Liver (tissue), 3 donors: ENCODE data around the gene SMCO4.

Source experiments
- JUND ChIP-seq, 2 donors: IDR thresholded peaks; 2 replicates each; pipeline ENCODE4 v1.6.1; 2016; ENCODE audit warnings: antibody characterized with exemption in 2 of 2
- RAD21 ChIP-seq, 2 donors: IDR thresholded peaks; 2 replicates each; pipeline ENCODE4 v1.6.1; 2016; ENCODE audit warnings: antibody characterized with exemption in 2 of 2, mild to moderate bottlenecking in 2 of 2
- REST ChIP-seq: IDR thresholded peaks from 2 replicates; pipeline ENCODE4 v1.6.1; 2016; ENCODE audit warnings: antibody characterized with exemption, mild to moderate bottlenecking
- TAF1 ChIP-seq: conservative IDR thresholded peaks from 2 replicates; pipeline ENCODE4 v1.6.1; 2016; ENCODE audit warnings: antibody characterized with exemption, mild to moderate bottlenecking
- YY1 ChIP-seq: IDR thresholded peaks from 2 replicates; pipeline ENCODE4 v1.6.1; 2016; ENCODE audit warnings: antibody characterized with exemption, mild to moderate bottlenecking
- TF ChIP-seq, protein P1 (sequence below): fragments of 150-350 bp; IDR thresholded peaks from 2 replicates; pipeline ENCODE4 v1.5.1; 2017; ENCODE audit warnings: improper control_type of control experiment, low read depth, low read length; ENCODE audit not compliant: missing input control
- TF ChIP-seq, protein P2 (sequence below): IDR thresholded peaks from 2 replicates; pipeline ENCODE4 v1.6.1; 2016; ENCODE audit warnings: antibody characterized with exemption
- donor health status: healthy.
- donor health status: healthy.

DNA sequence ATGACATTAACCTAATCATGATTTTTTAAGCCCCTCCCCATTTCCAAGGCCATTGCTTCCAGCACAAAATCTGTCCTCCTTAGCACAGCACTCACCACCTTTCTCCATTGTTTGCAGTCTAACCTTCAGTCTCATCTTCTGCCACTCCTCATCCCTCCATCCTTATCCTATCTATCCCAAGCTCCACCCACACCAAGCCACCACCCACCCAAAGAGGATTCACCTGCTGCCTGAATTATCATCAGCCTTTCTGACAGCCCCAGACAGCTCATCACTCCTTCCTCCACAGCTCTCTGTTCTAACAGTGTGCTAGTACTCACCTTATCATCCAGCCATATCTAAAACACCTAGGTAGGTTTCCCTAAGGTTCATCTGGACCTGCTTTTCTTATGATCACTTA lies 20.7 kb upstream of the SMCO4 start:
- TF ChIP-seq REST (no peak), YY1 (no peak), RAD21 (IDR thresholded peaks at IDR 0.05) (no peak), TAF1 (no peak), JUND (IDR thresholded peaks at IDR 0.05) (no peak)
- TF ChIP-seq, protein P1, sequence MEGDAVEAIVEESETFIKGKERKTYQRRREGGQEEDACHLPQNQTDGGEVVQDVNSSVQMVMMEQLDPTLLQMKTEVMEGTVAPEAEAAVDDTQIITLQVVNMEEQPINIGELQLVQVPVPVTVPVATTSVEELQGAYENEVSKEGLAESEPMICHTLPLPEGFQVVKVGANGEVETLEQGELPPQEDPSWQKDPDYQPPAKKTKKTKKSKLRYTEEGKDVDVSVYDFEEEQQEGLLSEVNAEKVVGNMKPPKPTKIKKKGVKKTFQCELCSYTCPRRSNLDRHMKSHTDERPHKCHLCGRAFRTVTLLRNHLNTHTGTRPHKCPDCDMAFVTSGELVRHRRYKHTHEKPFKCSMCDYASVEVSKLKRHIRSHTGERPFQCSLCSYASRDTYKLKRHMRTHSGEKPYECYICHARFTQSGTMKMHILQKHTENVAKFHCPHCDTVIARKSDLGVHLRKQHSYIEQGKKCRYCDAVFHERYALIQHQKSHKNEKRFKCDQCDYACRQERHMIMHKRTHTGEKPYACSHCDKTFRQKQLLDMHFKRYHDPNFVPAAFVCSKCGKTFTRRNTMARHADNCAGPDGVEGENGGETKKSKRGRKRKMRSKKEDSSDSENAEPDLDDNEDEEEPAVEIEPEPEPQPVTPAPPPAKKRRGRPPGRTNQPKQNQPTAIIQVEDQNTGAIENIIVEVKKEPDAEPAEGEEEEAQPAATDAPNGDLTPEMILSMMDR = no peak
- TF ChIP-seq, protein P2, sequence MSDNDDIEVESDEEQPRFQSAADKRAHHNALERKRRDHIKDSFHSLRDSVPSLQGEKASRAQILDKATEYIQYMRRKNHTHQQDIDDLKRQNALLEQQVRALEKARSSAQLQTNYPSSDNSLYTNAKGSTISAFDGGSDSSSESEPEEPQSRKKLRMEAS = no peak
